Measurements from ENCODE around the gene COL9A3.

Gene COL9A3

GRCh38 chr20:62824476-62825332 lies 7.9 kb downstream of the COL9A3 start:
- DNase-seq: peak; percentile 32 to 41

GRCh38 chr20:62825333-62825985 lies 8.6 kb downstream of the COL9A3 start:
- DNase-seq: no peak

- DNase-seq: no peak
These were observed 9.3 kb downstream of the COL9A3 start for GRCh38 chr20:62825986-62826645.

GRCh38 chr20:62826646-62827310 lies 9.9 kb downstream of the COL9A3 start:
- DNase-seq: no peak

- no peak for DNase-seq
These were observed 10.6 kb downstream of the COL9A3 start for GRCh38 chr20:62827311-62828038.

GRCh38 chr20:62828051-62828450 lies 11.2 kb downstream of the COL9A3 start:
- DNase-seq: no peak

GRCh38 chr20:62828511-62829230 lies 11.8 kb downstream of the COL9A3 start:
- no peak for DNase-seq

GRCh38 chr20:62829231-62830230 lies 12.7 kb downstream of the COL9A3 start:
- DNase-seq: no peak

GRCh38 chr20:62830251-62830650 lies 13.4 kb downstream of the COL9A3 start:
- DNase-seq: no peak

- DNase-seq: no peak
These were observed 14.0 kb downstream of the COL9A3 start for GRCh38 chr20:62830821-62831220.

- no peak for DNase-seq
These were observed 14.5 kb downstream of the COL9A3 start for GRCh38 chr20:62831361-62831788.

GRCh38 chr20:62831854-62832211 lies 15.0 kb downstream of the COL9A3 start:
- DNase-seq: no peak

- no peak for DNase-seq
These were observed 15.5 kb downstream of the COL9A3 start for GRCh38 chr20:62832212-62832922.

GRCh38 chr20:62832951-62833391 lies 16.1 kb downstream of the COL9A3 start:
- DNase-seq: no peak

- DNase-seq: no peak
These were observed 18.3 kb downstream of the COL9A3 start for GRCh38 chr20:62834967-62835730.

GRCh38 chr20:62835931-62836861 lies 19.3 kb downstream of the COL9A3 start:
- no peak for DNase-seq

- no peak for DNase-seq
These were observed 20.2 kb downstream of the COL9A3 start for GRCh38 chr20:62836967-62837490.

GRCh38 chr20:62837790-62838127 lies 20.9 kb downstream of the COL9A3 start:
- no peak for DNase-seq

Data from AML-193 (cell line).